GM12891 (cell line): ENCODE data around the gene FGGY.

Experiments used
- PAX5 ChIP-seq: IDR thresholded peaks from 2 replicates; pipeline ENCODE4 v1.6.1; 2011; ENCODE audit warnings: low read length, moderate library complexity, mild to moderate bottlenecking; ENCODE audit not compliant: insufficient read depth, severe bottlenecking
- POLR2A ChIP-seq: IDR thresholded peaks from 2 replicates; pipeline ENCODE4 v1.6.1; 2011; ENCODE audit warnings: low read depth, low read length, control low read depth
- POLR2AphosphoS5 ChIP-seq: IDR thresholded peaks from 2 replicates; pipeline ENCODE4 v1.6.1; 2011; ENCODE audit warnings: low read depth, low read length, control low read depth
- POU2F2 ChIP-seq: IDR thresholded peaks from 2 replicates; pipeline ENCODE4 v1.6.1; 2011; ENCODE audit warnings: low read depth, mild to moderate bottlenecking, control low read depth, low read length, moderate library complexity
- SPI1 ChIP-seq: IDR thresholded peaks from 2 replicates; pipeline ENCODE4 v1.6.1; 2011; ENCODE audit warnings: low read depth, low read length, control low read depth
- TAF1 ChIP-seq: IDR thresholded peaks from 2 replicates; pipeline ENCODE4 v1.6.1; 2011; ENCODE audit warnings: low read depth, low read length, control low read depth

DNA sequence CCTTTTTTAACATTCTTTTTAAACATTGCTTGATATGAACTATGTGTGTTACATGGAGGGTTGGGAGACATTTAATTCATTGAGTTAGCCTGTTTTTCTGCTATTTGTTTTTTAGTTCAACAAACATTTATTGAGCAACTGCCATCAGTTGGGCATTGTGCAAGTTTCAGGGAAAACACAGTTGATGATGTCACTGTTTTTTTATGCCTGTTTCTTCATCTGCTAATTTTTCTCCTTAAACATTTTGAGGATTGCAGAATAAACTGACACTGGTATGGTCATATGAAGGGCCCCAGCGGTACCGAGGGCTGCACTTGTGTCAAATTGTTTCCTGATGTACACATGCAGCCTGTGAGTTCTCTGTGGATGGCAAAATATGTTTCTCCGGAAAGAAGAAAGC is 253.0 kb downstream of the FGGY start:
- TF ChIP-seq POLR2A (no peak), TAF1 (no peak), POLR2AphosphoS5 (no peak), SPI1 (no peak), PAX5 (no peak), POU2F2 (no peak)
